ENCODE measurements around the gene WNT8B.

DNA sequence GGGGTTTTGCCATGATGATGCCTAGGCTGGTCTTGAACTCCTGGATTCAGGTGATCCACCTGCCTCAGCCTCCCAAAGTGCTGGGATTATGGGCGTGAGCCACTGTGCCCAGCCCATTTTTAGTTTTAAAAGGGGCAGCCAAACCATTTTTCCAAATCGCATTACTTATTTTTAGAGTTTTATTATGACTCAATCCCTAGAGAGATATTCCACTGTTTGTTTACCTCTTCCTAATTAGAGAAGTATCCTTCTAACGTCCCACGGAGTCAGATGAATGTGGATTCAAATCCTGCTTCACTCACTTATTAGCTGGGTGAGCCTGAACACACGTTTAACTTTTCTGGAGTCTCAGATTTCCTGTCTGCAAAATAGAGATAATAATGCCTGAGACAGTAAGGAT is 15.2 kb downstream of the WNT8B start:
- TF ChIP-seq CTCF (conservative IDR thresholded peaks at IDR 0.05) (no peak), ZFX (IDR thresholded peaks at IDR 0.05) (no peak)

Measured in C4-2B (cell line).